Keratinocyte (primary cell): ENCODE measurements around the gene ENO2.

Experiments
- EZH2 ChIP-seq: IDR thresholded peaks from one replicate; pipeline ENCODE4 v1.6.1; 2012; ENCODE audit warnings: inconsistent platforms, mild to moderate bottlenecking, low read length, moderate library complexity
- TF ChIP-seq, protein P1 (sequence below), 3 experiments: IDR thresholded peaks in 1 of 3; conservative IDR thresholded peaks in 1 of 3; optimal IDR thresholded peaks in 1 of 3; 2 replicates in 2 of 3; 3 replicates in 1 of 3; pipeline versions ENCODE3 to v1.5.1; 2011; ENCODE audit warnings: low read length in 3 of 3, mild to moderate bottlenecking in 3 of 3, moderate library complexity in 2 of 3, control low read depth in 1 of 3, inconsistent platforms in 1 of 3; ENCODE audit not compliant: insufficient read depth in 2 of 3; ENCODE audit errors: extremely low read depth in 1 of 3

DNA sequence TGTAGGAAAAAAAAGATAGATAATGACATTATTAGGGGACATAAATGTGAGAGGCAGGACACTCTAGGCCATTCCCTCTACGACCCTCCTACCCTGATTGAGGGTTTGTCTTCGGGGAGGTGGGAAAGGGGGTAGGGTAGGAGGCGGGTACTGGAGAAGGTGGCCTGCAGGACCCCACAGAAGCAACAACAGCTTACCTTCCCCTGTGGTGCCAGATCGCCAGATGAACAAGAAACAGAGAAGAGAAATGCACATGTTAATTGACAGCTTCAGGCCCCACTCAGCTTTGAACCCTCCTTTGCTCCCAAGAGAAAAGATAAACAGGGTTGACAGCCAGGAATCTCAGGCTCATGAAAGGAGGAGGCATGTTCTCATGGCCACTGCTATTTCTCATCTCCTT is 51.3 kb downstream of the ENO2 start:
- TF ChIP-seq, protein P1, sequence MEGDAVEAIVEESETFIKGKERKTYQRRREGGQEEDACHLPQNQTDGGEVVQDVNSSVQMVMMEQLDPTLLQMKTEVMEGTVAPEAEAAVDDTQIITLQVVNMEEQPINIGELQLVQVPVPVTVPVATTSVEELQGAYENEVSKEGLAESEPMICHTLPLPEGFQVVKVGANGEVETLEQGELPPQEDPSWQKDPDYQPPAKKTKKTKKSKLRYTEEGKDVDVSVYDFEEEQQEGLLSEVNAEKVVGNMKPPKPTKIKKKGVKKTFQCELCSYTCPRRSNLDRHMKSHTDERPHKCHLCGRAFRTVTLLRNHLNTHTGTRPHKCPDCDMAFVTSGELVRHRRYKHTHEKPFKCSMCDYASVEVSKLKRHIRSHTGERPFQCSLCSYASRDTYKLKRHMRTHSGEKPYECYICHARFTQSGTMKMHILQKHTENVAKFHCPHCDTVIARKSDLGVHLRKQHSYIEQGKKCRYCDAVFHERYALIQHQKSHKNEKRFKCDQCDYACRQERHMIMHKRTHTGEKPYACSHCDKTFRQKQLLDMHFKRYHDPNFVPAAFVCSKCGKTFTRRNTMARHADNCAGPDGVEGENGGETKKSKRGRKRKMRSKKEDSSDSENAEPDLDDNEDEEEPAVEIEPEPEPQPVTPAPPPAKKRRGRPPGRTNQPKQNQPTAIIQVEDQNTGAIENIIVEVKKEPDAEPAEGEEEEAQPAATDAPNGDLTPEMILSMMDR (optimal IDR thresholded peaks at IDR 0.05 in 1 of 3, IDR thresholded peaks at IDR 0.05 in 1 of 3, conservative IDR thresholded peaks at IDR 0.05 in 1 of 3; ENCODE audit: extremely low read depth in 1 of 3, insufficient read depth in 2 of 3, low read length in 3 of 3): no peak
- no peak for TF ChIP-seq EZH2
